Adrenal gland (tissue), 12 donors: Measurements from ENCODE around the gene FYN. TPM values are rescaled to one million over a fixed set of nuclear protein-coding genes. Genes with fewer than 3 reads are reported as not detected.

Source experiments
- DNase-seq, 7 donors: peaks; one replicate each; pipeline ENCODE4 v3.0.0-alpha.2; 2019 to 2020
- H3K27ac ChIP-seq, 5 donors: fragments of 200-600 bp; sonication (generic) in 4 of 5; 1 replicate in 3 of 5; 2 replicates in 2 of 5; pipeline versions ENCODE4 v1.5.1 to v1.8.0; 2016 to 2020; ENCODE audit warnings: mild to moderate bottlenecking in 1 of 5
- H3K27me3 ChIP-seq: fragments of 200-600 bp; 2 replicates; pipeline ENCODE4 v1.8.0; 2021
- H3K36me3 ChIP-seq, 2 donors: fragments of 200-600 bp; replicated peaks in 1 of 2; 1 replicate in 1 of 2; 2 replicates in 1 of 2; pipeline versions ENCODE4 v1.5.1 to v1.8.0; 2018 to 2022
- H3K4me1 ChIP-seq, 2 donors: fragments of 200-600 bp; replicated peaks in 1 of 2; 1 replicate in 1 of 2; 2 replicates in 1 of 2; pipeline versions ENCODE4 v1.5.1 to v1.8.0; 2018 to 2021
- H3K4me3 ChIP-seq, 4 donors: fragments of 200-600 bp; sonication (generic) in 3 of 4; one replicate each; pipeline ENCODE4 v1.5.1; 2016 to 2018
- H3K9me3 ChIP-seq, 3 donors: fragments of 200-600 bp; sonication (generic) in 1 of 3; replicated peaks in 1 of 3; 1 replicate in 2 of 3; 2 replicates in 1 of 3; pipeline versions ENCODE4 v1.5.1 to v1.8.0; 2016 to 2021
- POLR2A ChIP-seq, 2 donors: fragments of 450-650 bp; IDR thresholded peaks; one replicate each; pipeline ENCODE4 v1.6.1; 2017; ENCODE audit warnings: antibody characterized with exemption in 2 of 2, mild to moderate bottlenecking in 2 of 2, moderate library complexity in 1 of 2
- WGBS, 4 donors: extraction: QIAGEN DNeasy Blood & Tissue Kit in 2 of 4; methylation state at CpG; one replicate each; pipeline versions ENCODE4 v1.1.5 to v1.1.7; 2013 to 2017; 5-methylcytosine and 5-hydroxymethylcytosine counted together
- intact Hi-C, 2 donors: fragments of 100-400 bp; cut with DNase I; formaldehyde crosslinking; loops; one replicate each; pipeline versions ENCODE4 v1.14.1 to v1.15.0; 2022 to 2023
- polyA plus RNA-seq, 3 donors: library from polyadenylated mRNA; stranded (reverse); fragments of 200-250 nt in 2 of 3; fragments of 350-450 nt in 1 of 3; fragmentation: Illumina TruSeq in 1 of 3; extraction: RNeasy Lipid Tissue Mini Kit (QIAGEN cat#74804) in 1 of 3; gene quantifications; one replicate each; pipeline ENCODE4 v1.2.3, GENCODE V29; 2013 to 2014
- total RNA-seq, 9 donors: library from RNA; depleted of rRNA in 4 of 9; stranded (reverse); fragments of >200 nt in 4 of 9; fragments of 120-200 nt in 1 of 9; fragmentation: NEBNext Ultra II Directional in 1 of 9; extraction: Animal tissue kit (Norgen Biotek cat#: 25700) in 1 of 9; gene quantifications; one replicate each; pipeline versions ENCODE4 v1.1.0 to v1.2.4, GENCODE V29; 2013 to 2023
- TF ChIP-seq, protein P1 (sequence below), 6 experiments: fragments of 450-650 bp in 4 of 6; fragments of 200-600 bp in 2 of 6; sonication (generic) in 1 of 6; IDR thresholded peaks; 1 replicate in 5 of 6; 2 replicates in 1 of 6; pipeline versions ENCODE4 v1.5.1 to v1.8.0; 2016 to 2021; ENCODE audit warnings: antibody characterized with exemption in 6 of 6, mild to moderate bottlenecking in 2 of 6, moderate library complexity in 1 of 6
- donor health status: healthy with polysubstance abuse.
- donor health status: Bipolar disorder and iron deficiency.
- donor health status: DM: yes; HTN: yes; CAD: no.
- donor health status: DM: no; HTN: no; CAD: no.
- donor health status: DM: no; HTN: no; CAD: no.
- donor health status: DM: yes; HTN: yes; CAD: no.

Gene FYN
- total and polyA plus RNA-seq, 12 donors: 10.7 to 36.5 (median 19.8) TPM

DNA sequence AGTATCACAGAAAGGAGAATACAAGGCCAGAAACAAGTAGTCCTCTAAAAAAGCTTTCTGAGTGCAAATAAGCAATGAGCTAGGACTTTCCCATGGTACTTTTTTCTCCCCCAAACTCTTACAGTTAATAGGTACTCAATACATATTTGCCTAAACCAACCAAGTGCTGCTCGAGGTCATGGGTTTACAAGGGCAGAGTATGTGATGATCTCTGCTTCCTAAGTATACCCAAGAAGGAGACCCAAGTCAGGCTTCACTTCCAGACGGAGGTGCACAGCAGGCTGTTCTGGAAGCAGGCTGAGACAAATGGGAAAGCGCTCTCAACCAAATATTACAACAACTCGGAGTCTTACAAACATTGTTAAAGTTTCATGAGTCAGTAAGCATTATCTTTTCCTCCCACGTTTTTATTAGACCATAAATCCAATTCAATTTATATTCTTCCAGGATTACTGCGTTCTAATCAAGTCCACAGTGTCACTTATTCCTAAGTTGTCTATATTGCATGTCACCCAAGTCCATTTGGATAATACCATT, 8.1 kb downstream of the FYN start:
- no peaks in the 10 kb centered on the region for H3K4me1 ChIP-seq
- no peak overlapping the region for H3K27ac ChIP-seq
- no peaks in the 10 kb centered on the region for H3K9me3 ChIP-seq
- 69 to 81% (median 73%) methylated on average over 6 of the region's 6 CpGs for WGBS, 4 donors
- no peaks in the 10 kb centered on the region for H3K36me3 ChIP-seq
- intact Hi-C loops: no loop called here
- no peak for TF ChIP-seq POLR2A (IDR thresholded peaks at IDR 0.05)
- TF ChIP-seq, protein P1, sequence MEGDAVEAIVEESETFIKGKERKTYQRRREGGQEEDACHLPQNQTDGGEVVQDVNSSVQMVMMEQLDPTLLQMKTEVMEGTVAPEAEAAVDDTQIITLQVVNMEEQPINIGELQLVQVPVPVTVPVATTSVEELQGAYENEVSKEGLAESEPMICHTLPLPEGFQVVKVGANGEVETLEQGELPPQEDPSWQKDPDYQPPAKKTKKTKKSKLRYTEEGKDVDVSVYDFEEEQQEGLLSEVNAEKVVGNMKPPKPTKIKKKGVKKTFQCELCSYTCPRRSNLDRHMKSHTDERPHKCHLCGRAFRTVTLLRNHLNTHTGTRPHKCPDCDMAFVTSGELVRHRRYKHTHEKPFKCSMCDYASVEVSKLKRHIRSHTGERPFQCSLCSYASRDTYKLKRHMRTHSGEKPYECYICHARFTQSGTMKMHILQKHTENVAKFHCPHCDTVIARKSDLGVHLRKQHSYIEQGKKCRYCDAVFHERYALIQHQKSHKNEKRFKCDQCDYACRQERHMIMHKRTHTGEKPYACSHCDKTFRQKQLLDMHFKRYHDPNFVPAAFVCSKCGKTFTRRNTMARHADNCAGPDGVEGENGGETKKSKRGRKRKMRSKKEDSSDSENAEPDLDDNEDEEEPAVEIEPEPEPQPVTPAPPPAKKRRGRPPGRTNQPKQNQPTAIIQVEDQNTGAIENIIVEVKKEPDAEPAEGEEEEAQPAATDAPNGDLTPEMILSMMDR (IDR thresholded peaks at IDR 0.05): no peak
- DNase-seq: no peak
- no peaks in the 10 kb centered on the region for H3K27me3 ChIP-seq
- H3K4me3 ChIP-seq: no peak overlapping the region

DNA sequence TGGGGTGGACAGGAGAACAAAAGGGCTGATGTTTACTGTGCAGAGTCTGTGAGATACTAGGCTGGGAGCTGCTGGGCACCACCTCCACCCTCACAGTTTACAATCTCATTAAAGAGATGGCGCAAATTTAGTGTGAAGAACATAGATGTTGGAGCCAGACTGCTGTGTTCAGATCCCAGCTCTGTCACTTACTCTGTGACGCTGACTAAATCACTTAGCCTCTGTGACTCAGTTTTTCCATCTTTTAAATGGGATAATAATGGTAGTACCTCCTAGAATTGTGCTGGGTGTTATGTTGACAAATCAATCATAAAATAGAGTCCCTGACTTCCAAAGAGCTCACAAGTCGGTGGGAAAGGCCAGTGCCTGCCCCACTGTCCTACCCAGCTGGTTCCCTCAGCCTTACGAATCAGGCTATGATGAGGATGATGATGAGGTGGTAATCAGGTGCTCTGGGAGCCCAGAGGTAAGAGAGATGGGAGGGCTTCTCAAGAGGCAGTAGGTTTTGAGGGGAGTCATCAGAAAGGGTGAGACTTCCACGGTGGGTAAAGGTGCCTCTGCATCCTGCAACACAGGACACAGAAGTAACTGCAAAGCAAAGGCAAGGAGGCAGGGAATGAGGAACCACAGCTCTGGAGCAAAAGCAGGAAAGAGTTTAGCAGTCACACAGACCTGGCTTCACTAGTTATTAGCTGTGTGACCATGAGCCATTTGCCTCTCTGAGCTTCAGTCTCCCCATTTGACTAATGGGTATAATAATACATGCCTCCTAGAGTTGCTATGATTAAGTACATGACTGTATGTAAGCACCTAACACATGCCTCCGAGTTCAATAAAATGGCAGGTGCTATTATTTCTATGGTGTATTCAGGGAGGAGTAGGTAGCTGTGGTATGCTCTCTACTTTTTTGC, 8.9 kb downstream of the FYN start:
- Histone ChIP-seq H3K4me3 (no peak overlapping the region), H3K9me3 (no peaks in the 10 kb centered on the region), H3K4me1 (no peaks in the 10 kb centered on the region), H3K27me3 (no peaks in the 10 kb centered on the region), H3K27ac (no peak overlapping the region), H3K36me3 (no peaks in the 10 kb centered on the region)
- TF ChIP-seq, protein P1 (IDR thresholded peaks at IDR 0.05): no peak
- TF ChIP-seq POLR2A (IDR thresholded peaks at IDR 0.05): no peak
- DNase-seq: no peak
- WGBS, 4 donors: 77 to 87% (median 84%) methylated on average over 6 of the region's 6 CpGs
- intact Hi-C loops: no loop called here

DNA sequence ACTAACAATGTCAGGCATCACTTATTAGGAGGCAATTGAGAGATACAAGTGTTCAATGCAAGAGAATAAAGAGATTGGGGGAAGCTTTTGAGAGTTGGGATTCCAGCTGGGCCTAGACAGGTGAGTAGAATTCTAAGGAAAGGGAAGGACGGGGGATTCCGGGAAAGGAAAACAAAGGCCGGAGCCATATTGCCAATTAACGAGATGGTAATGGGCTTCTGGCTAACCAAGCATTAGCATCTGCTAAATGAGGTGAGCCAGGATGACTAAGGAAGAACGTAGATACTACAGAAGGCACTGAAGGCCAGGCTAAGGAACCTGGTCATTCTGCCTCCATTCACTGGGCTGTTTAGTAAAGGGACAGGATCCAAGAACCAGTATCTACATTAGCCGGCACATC, 10.5 kb downstream of the FYN start:
- no peak for DNase-seq
- no peak for TF ChIP-seq POLR2A (IDR thresholded peaks at IDR 0.05)
- TF ChIP-seq, protein P1 (IDR thresholded peaks at IDR 0.05): no peak
- Histone ChIP-seq H3K27me3 (no peaks in the 10 kb centered on the region), H3K27ac (no peak overlapping the region), H3K4me1 (no peaks in the 10 kb centered on the region), H3K4me3 (no peak overlapping the region), H3K9me3 (no peaks in the 10 kb centered on the region), H3K36me3 (no peaks in the 10 kb centered on the region)
- intact Hi-C loops: loop anchor here in 1 of 2 donors (2.0 kb wide), 1 partner anchor 16 kb away; no protein-coding TSS in a partner anchor
- 87 to 94% (median 91%) methylated on average over 6 of the region's 6 CpGs for WGBS, 4 donors

DNA sequence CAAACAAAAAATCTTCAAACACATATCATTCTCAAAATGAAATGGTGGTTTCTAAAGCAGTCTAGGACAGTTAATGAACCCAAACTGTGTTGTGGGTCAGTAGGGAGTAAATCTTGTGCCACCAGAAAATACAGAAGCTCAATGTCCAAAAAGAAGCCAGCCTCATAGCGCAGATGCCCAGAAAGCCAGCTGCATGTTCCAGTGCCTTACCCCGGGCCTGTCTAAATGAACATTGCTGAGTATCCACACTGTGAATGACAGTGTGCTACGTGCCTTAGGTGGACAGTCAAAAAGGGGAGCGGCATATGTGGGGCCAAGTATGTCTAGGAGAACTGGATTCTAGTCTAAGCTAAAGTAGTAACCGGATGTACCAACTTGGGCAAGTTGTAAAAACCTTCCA, 10.9 kb downstream of the FYN start:
- Histone ChIP-seq H3K36me3 (no peaks in the 10 kb centered on the region), H3K9me3 (no peaks in the 10 kb centered on the region), H3K4me3 (no peak overlapping the region), H3K27ac (no peak overlapping the region), H3K4me1 (no peaks in the 10 kb centered on the region), H3K27me3 (no peaks in the 10 kb centered on the region)
- 92 to 95% (median 94%) methylated on average over 5 of the region's 5 CpGs for whole genome bisulfite sequencing, 4 donors
- DNase-seq: no peak
- intact Hi-C loops: loop anchor here in 1 of 2 donors (2.0 kb wide), 1 partner anchor 16 kb away; no protein-coding TSS in a partner anchor
- TF ChIP-seq, protein P1 (IDR thresholded peaks at IDR 0.05): no peak
- no peak for TF ChIP-seq POLR2A (IDR thresholded peaks at IDR 0.05)
